ENCODE results near the gene ATXN1.

The ATXN1 gene

GRCh38 chr6:16338577-16339264 lies 422.5 kb downstream of the ATXN1 start:
- H3K27me3 ChIP-seq (ENCODE audit: control insufficient read depth in 1 of 2, insufficient read depth in 2 of 2, low read length in 2 of 2): no peaks in the 10 kb centered on the region
- no peak overlapping the region for H3K4me3 ChIP-seq (ENCODE audit: low read depth in 1 of 2, low read length in 2 of 2)
- no peaks in the 10 kb centered on the region for H3K9me3 ChIP-seq (ENCODE audit: low read length)
- H3K9ac ChIP-seq (ENCODE audit: low read length): no peak overlapping the region
- H3K36me3 ChIP-seq (ENCODE audit: insufficient read depth, low read length): no peaks in the 10 kb centered on the region
- peak overlapping the region; percentile 16 for H3K27ac ChIP-seq (ENCODE audit: low read depth, low read length)
- H3K4me1 ChIP-seq (ENCODE audit: insufficient read depth, low read length): peaks cover 45% of the 10 kb centered on the region

GRCh38 chr6:16337295-16337975 lies 423.8 kb downstream of the ATXN1 start:
- H3K36me3 ChIP-seq (ENCODE audit: insufficient read depth, low read length): no peaks in the 10 kb centered on the region
- H3K9ac ChIP-seq (ENCODE audit: low read length): no peak overlapping the region
- H3K4me1 ChIP-seq (ENCODE audit: insufficient read depth, low read length): peaks cover 53% of the 10 kb centered on the region
- H3K9me3 ChIP-seq (ENCODE audit: low read length): no peaks in the 10 kb centered on the region
- H3K27ac ChIP-seq (ENCODE audit: low read depth, low read length): peak overlapping the region; percentile 65
- peak overlapping the region in 1 of 2 donors; percentile 1 for H3K4me3 ChIP-seq (ENCODE audit: low read depth in 1 of 2, low read length in 2 of 2)
- no peaks in the 10 kb centered on the region for H3K27me3 ChIP-seq (ENCODE audit: control insufficient read depth in 1 of 2, insufficient read depth in 2 of 2, low read length in 2 of 2)

GRCh38 chr6:16336911-16337294 lies 424.4 kb downstream of the ATXN1 start:
- Histone ChIP-seq H3K27ac (ENCODE audit: low read depth, low read length) (no peak overlapping the region), H3K27me3 (ENCODE audit: control insufficient read depth in 1 of 2, insufficient read depth in 2 of 2, low read length in 2 of 2) (no peaks in the 10 kb centered on the region), H3K36me3 (ENCODE audit: insufficient read depth, low read length) (no peaks in the 10 kb centered on the region), H3K9me3 (ENCODE audit: low read length) (no peaks in the 10 kb centered on the region), H3K9ac (ENCODE audit: low read length) (no peak overlapping the region), H3K4me3 (ENCODE audit: low read depth in 1 of 2, low read length in 2 of 2) (peak overlapping the region in 1 of 2 donors; percentile 1), H3K4me1 (ENCODE audit: insufficient read depth, low read length) (peaks cover 56% of the 10 kb centered on the region)

- Histone ChIP-seq H3K4me1 (ENCODE audit: insufficient read depth, low read length) (peaks cover 62% of the 10 kb centered on the region), H3K27ac (ENCODE audit: low read depth, low read length) (no peak overlapping the region), H3K27me3 (ENCODE audit: control insufficient read depth in 1 of 2, insufficient read depth in 2 of 2, low read length in 2 of 2) (no peaks in the 10 kb centered on the region), H3K9ac (ENCODE audit: low read length) (no peak overlapping the region), H3K36me3 (ENCODE audit: insufficient read depth, low read length) (no peaks in the 10 kb centered on the region), H3K4me3 (ENCODE audit: low read depth in 1 of 2, low read length in 2 of 2) (peak overlapping the region in 1 of 2 donors; percentile 1), H3K9me3 (ENCODE audit: low read length) (no peaks in the 10 kb centered on the region)
Measured at GRCh38 chr6:16336056-16336818, 425.0 kb downstream of the ATXN1 start.

- H3K9me3 ChIP-seq (ENCODE audit: low read length): no peaks in the 10 kb centered on the region
- H3K36me3 ChIP-seq (ENCODE audit: insufficient read depth, low read length): no peaks in the 10 kb centered on the region
- H3K4me1 ChIP-seq (ENCODE audit: insufficient read depth, low read length): peaks cover 64% of the 10 kb centered on the region
- H3K9ac ChIP-seq (ENCODE audit: low read length): no peak overlapping the region
- H3K4me3 ChIP-seq (ENCODE audit: low read depth in 1 of 2, low read length in 2 of 2): no peak overlapping the region
- H3K27me3 ChIP-seq (ENCODE audit: control insufficient read depth in 1 of 2, insufficient read depth in 2 of 2, low read length in 2 of 2): no peaks in the 10 kb centered on the region
- no peak overlapping the region for H3K27ac ChIP-seq (ENCODE audit: low read depth, low read length)
Measured at GRCh38 chr6:16335176-16335575, 426.1 kb downstream of the ATXN1 start.

GRCh38 chr6:16334671-16335070 lies 426.6 kb downstream of the ATXN1 start:
- Histone ChIP-seq H3K4me3 (ENCODE audit: low read depth in 1 of 2, low read length in 2 of 2) (no peak overlapping the region), H3K36me3 (ENCODE audit: insufficient read depth, low read length) (no peaks in the 10 kb centered on the region), H3K9me3 (ENCODE audit: low read length) (no peaks in the 10 kb centered on the region), H3K9ac (ENCODE audit: low read length) (no peak overlapping the region), H3K27me3 (ENCODE audit: control insufficient read depth in 1 of 2, insufficient read depth in 2 of 2, low read length in 2 of 2) (no peaks in the 10 kb centered on the region), H3K27ac (ENCODE audit: low read depth, low read length) (no peak overlapping the region), H3K4me1 (ENCODE audit: insufficient read depth, low read length) (peaks cover 63% of the 10 kb centered on the region)

- Histone ChIP-seq H3K4me1 (ENCODE audit: insufficient read depth, low read length) (peaks cover 52% of the 10 kb centered on the region), H3K36me3 (ENCODE audit: insufficient read depth, low read length) (no peaks in the 10 kb centered on the region), H3K27ac (ENCODE audit: low read depth, low read length) (peak overlapping the region; percentile 7), H3K27me3 (ENCODE audit: control insufficient read depth in 1 of 2, insufficient read depth in 2 of 2, low read length in 2 of 2) (no peaks in the 10 kb centered on the region), H3K9ac (ENCODE audit: low read length) (no peak overlapping the region), H3K9me3 (ENCODE audit: low read length) (no peaks in the 10 kb centered on the region), H3K4me3 (ENCODE audit: low read depth in 1 of 2, low read length in 2 of 2) (no peak overlapping the region)
Measured at GRCh38 chr6:16333580-16333979, 427.7 kb downstream of the ATXN1 start.

GRCh38 chr6:16332175-16332542 lies 429.1 kb downstream of the ATXN1 start:
- Histone ChIP-seq H3K36me3 (ENCODE audit: insufficient read depth, low read length) (no peaks in the 10 kb centered on the region), H3K27me3 (ENCODE audit: control insufficient read depth in 1 of 2, insufficient read depth in 2 of 2, low read length in 2 of 2) (no peaks in the 10 kb centered on the region), H3K9me3 (ENCODE audit: low read length) (no peaks in the 10 kb centered on the region), H3K4me3 (ENCODE audit: low read depth in 1 of 2, low read length in 2 of 2) (no peak overlapping the region), H3K4me1 (ENCODE audit: insufficient read depth, low read length) (peaks cover 40% of the 10 kb centered on the region), H3K9ac (ENCODE audit: low read length) (no peak overlapping the region), H3K27ac (ENCODE audit: low read depth, low read length) (no peak overlapping the region)

- Histone ChIP-seq H3K27ac (ENCODE audit: low read depth, low read length) (no peak overlapping the region), H3K9me3 (ENCODE audit: low read length) (no peaks in the 10 kb centered on the region), H3K9ac (ENCODE audit: low read length) (no peak overlapping the region), H3K4me3 (ENCODE audit: low read depth in 1 of 2, low read length in 2 of 2) (no peak overlapping the region), H3K36me3 (ENCODE audit: insufficient read depth, low read length) (peaks cover 5% of the 10 kb centered on the region), H3K4me1 (ENCODE audit: insufficient read depth, low read length) (peaks cover 34% of the 10 kb centered on the region), H3K27me3 (ENCODE audit: control insufficient read depth in 1 of 2, insufficient read depth in 2 of 2, low read length in 2 of 2) (no peaks in the 10 kb centered on the region)
Measured at GRCh38 chr6:16331384-16332174, 429.7 kb downstream of the ATXN1 start.

- Histone ChIP-seq H3K4me1 (ENCODE audit: insufficient read depth, low read length) (peaks cover 30% of the 10 kb centered on the region), H3K9me3 (ENCODE audit: low read length) (no peaks in the 10 kb centered on the region), H3K27me3 (ENCODE audit: control insufficient read depth in 1 of 2, insufficient read depth in 2 of 2, low read length in 2 of 2) (no peaks in the 10 kb centered on the region), H3K36me3 (ENCODE audit: insufficient read depth, low read length) (peaks cover 17% of the 10 kb centered on the region), H3K9ac (ENCODE audit: low read length) (no peak overlapping the region), H3K4me3 (ENCODE audit: low read depth in 1 of 2, low read length in 2 of 2) (no peak overlapping the region), H3K27ac (ENCODE audit: low read depth, low read length) (no peak overlapping the region)
Measured at GRCh38 chr6:16329233-16329632, 432.0 kb downstream of the ATXN1 start.

GRCh38 chr6:16327777-16328325 lies 433.4 kb downstream of the ATXN1 start:
- H3K9me3 ChIP-seq (ENCODE audit: low read length): no peaks in the 10 kb centered on the region
- peaks cover 17% of the 10 kb centered on the region for H3K36me3 ChIP-seq (ENCODE audit: insufficient read depth, low read length)
- no peak overlapping the region for H3K27ac ChIP-seq (ENCODE audit: low read depth, low read length)
- H3K4me1 ChIP-seq (ENCODE audit: insufficient read depth, low read length): peaks cover 20% of the 10 kb centered on the region
- H3K27me3 ChIP-seq (ENCODE audit: control insufficient read depth in 1 of 2, insufficient read depth in 2 of 2, low read length in 2 of 2): no peaks in the 10 kb centered on the region
- H3K4me3 ChIP-seq (ENCODE audit: low read depth in 1 of 2, low read length in 2 of 2): no peak overlapping the region
- H3K9ac ChIP-seq (ENCODE audit: low read length): no peak overlapping the region
